Measurements from ENCODE around the gene KCNH3.

DNA sequence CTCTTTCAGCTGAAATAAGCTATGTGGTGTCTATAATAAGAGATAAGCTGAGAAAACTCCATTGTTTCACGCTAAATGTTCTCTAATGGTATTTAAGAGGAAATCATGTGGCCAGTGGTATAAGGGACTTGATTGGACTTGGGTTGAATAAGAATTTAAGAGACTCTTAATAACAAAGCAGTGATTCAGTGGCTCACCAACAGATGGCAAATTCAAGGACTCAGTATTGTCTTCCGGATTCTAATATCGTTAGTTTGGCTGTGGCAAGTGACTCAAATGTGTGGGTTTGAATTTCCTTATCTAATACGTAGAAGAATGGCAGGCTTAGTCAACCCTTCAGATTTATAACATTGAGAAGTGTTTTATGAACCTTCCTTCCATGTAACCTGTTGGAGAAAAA is 49.1 kb upstream of the KCNH3 start:
- no peak for TF ChIP-seq TAF1 (IDR thresholded peaks at IDR 0.05; ENCODE audit: low read depth, low read length)
- TF ChIP-seq POLR2A (IDR thresholded peaks at IDR 0.05; ENCODE audit: low read depth, low read length): no peak
